ENCODE results near the gene TTC17.
"Not testable (repeated sequence)": the region's sequence is repeated elsewhere in the genome, so short reads cannot be mapped to it uniquely, and the experiment has no call there.

Gene TTC17

DNA sequence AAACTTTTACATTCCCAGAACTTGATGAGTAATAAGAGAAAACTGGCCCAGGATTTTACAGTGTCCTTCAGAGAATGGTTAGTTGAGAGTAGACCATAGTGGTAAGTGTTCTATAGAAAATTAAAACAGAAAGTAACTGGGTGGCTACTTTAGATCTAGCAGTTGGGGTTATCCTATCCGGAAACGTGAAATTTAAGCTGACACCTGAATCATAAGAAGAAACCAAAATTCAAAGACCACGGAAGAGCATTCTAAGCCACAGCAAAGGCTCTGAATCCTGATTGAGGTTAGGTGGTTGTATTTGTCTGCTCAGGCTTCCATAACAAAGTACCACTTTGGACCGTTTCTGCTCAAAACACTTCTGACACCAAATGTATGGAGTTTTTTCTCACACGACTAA is 34.0 kb downstream of the TTC17 start:
- no peak for DNase-seq (ENCODE audit: low read depth)

DNA sequence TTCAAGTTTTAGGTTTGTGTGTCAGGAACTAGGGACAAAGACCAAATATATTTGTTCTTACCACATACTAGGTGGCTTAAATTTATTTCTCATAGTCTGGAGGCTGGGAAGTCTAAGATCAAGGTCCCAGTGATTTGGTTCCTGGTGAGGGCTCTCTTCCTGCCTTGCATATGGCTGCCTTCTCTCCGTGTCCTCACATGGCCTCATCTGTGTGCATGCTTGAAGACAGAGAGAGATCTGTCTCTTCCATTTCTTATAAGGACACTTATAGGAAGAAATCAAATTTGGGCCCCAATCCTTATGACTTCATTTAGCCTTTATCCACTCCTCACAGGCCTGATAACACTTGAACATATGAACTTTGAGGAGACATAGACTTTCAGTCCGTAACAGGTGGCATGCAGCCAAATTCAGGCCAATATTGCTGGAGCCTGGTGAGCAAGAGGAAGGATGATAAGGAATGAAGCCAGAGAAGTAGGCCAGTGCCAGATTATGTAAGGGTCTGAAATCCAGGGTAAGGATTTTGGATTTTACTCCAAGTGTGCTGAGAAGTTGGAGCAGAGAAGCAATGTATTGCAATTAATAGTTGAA is 35.1 kb downstream of the TTC17 start:
- no peak for DNase-seq (ENCODE audit: low read depth)

DNA sequence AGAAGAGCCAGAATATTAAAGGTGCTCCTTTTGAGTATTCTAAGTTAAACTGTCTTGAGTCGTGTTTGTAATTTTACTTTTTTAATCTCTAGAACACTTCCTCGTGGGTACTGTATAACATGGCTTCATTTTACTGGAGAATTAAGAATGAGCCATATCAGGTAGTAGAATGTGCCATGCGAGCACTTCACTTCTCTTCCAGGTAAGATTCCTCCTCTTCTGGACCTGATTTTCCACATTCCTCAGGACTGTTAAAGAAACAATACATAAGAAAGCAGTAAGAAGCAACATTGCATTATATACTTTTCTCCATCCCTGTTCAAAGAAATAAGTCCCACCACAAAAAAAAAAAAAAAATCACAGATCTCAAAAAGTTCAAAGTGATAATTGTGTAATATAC is 37.9 kb downstream of the TTC17 start:
- no peak for DNase-seq (ENCODE audit: low read depth)

DNA sequence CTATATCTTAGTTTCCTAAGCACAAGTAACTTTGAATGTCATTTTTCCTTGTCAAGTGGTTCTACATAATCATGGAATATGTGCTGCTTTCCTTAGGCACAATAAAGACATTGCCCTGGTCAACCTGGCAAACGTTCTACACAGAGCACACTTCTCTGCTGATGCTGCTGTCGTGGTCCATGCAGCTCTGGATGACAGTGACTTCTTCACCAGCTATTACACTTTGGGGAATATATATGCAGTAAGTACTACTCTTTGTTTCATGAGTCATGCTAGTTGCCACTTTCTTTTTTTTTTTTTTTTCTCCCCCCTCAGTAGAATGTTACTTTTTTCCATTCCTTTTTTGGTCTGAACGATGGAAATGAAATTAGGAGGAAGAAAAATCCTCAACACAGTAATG is 38.5 kb downstream of the TTC17 start:
- DNase-seq (ENCODE audit: low read depth) = no peak

DNA sequence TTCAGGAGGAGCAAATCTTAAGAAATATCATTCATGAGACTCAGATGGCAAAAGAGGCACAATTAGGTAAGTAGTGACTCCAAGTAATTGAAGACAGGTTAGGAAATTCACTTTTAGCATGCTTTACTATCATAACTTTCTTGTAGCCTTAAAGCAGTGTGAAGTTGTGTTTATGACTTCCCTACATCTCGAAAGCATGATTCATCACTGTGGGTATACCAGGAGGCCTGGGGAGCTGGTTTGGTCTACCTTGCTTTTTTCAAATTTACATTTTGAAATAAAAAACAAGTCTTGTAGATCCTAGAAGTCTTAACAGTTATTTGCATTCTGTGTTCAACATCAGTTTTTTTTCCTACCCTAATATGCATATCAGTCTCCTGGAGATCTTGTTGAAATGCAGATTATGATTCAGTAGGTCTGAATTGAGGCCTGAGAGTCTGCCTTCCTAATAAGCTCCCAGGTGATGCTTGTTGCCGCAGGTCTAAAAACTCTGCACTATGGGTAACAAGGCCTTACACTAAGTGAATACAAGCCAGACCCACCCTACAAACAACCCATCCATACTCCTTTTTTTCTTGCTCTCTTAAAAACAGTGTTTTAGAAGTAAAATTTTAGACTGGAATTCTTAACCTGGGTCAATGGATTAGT is 41.4 kb downstream of the TTC17 start:
- no peak for DNase-seq (ENCODE audit: low read depth)

DNA sequence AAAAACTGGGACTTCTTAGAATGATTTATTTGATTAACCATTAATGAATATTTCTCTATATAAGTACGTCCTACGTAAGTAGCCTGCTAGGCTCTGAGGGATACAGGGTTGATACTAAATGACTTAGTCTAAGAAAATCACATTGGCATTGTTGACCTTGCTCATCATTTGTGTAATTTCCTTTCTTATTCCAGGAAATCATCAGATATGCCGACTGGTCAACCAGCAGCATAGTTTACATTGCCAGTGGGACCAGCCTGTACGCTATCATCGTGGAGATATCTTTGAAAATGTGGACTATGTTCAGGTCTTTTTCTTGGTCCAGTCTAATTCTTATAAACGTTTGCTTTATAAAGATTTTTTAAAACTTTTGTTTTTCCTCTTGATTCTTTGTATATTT is 42.5 kb downstream of the TTC17 start:
- no peak for DNase-seq (ENCODE audit: low read depth)

DNA sequence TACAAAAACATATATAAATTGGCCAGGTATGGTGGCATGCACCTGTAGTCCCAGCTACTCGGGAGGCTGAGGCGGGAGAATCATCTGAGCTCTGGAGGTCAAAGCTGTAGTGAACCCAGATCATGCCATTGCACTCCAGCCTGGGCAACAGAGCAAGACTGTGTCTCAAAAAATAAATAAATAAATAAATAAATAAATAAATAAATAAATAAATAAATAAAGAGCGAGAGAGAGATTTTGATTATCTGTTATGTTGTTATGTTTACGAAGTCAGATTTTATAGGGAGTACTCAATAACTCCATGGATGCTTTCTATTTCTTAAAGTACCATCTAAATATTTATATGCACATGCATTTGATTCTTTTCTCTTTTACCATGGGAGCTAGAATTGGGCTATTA is 43.1 kb downstream of the TTC17 start:
- not testable (repeated sequence) for DNase-seq (ENCODE audit: low read depth)

DNA sequence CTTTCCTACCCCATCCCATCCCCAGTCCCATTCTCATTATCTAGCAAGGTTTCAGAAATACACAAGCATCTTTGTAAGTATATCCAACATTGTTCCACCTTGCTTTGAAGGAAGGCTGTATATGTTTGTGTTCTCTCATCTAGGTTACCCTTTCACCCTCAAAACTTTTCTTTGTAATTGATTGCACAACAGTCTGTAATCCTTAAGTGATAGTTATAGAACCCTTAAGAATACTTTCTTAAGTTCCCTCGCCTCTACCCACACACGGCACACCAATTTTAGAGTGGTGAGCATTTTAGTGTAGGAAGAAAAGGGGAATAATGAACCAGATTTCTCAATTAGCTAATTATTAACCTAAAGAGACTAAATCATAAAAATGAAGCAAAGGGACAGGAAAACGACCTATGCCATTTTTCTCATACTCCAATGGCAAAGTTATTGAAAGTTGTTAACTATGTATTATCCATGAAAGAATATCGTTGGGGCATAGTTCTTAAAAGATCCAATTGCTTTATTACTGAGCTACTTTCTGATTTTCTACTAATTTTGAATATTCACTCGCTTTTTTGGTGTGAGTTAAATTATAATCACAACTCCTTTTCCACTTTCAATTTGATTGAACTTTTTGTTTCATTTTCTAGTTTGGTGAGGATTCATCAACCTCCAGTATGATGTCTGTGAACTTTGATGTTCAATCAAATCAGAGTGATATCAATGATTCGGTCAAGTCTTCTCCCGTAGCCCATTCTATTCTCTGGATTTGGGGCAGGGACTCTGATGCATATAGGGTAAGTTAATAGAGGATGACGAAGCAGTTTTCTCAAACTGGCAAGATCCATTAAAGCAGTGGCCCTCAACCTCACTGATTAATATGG is 44.9 kb downstream of the TTC17 start:
- no peak for DNase-seq (ENCODE audit: low read depth)

DNA sequence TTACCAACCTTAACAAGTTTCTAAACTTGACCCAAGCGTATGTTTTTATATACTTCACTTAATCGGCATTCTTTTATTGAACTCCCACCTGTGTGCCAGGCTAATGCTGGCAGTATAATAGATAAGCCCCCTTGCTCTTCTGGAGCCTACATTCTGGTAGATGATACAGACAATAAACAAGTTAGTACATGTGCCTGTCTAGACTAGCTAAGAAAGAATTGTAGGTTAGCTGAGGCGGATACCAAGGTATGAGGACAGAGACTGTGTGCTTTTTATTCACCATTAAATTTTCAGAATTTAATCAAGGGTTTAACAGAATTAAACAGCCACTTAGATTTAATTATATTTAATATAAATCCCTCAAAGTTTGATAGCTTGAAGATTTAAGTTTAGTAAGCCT is 45.7 kb downstream of the TTC17 start:
- no peak for DNase-seq (ENCODE audit: low read depth)

DNA sequence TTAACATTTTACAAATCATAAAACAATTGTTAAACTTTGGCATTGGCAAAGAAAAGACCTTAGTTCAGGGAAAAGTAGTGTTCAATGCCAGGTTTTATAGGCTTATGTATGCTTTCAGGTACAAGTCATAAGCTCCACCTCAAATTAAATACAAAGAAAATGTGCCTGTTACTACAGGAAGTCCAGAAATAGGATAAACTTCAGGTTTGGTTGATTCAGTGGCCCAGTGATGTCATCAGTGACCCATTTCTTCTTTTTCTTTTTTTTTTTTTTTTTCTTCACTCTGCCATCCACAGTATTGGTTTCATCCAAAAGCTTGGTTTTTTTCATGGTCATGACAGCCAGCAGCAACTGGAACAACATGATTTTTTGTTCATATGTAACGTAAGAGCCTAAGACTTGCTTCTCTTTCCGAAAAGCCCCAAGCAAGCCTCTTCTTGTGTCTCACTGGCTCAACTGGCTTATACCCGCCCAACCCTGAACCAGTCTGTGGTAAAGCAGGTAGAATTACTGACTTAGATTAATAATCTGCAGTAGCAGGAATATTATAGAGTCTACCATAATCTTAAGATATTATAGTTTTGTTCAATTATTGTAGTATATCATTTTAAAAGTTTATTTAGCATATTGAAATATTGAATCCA is 46.2 kb downstream of the TTC17 start:
- no peak for DNase-seq (ENCODE audit: low read depth)

DNA sequence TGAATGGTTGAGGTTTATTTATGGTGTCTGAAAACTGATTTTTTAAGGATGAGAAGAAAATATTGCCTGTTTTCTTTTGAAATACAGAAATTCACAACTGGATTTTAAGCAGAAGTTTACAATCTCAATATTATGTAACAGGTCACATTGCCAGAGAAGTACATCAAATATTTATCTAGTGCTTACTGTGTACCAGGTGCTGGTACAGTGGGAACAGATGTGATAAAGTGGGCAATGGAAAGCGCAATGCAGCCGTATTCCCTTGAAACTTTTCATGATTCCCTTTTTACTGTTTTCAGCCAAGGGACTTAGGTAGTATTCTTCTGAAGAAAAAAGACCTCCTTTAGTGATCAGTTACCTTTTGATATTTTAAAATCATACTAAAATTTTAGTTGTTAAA is 49.6 kb downstream of the TTC17 start:
- DNase-seq (ENCODE audit: low read depth) = no peak

DNA sequence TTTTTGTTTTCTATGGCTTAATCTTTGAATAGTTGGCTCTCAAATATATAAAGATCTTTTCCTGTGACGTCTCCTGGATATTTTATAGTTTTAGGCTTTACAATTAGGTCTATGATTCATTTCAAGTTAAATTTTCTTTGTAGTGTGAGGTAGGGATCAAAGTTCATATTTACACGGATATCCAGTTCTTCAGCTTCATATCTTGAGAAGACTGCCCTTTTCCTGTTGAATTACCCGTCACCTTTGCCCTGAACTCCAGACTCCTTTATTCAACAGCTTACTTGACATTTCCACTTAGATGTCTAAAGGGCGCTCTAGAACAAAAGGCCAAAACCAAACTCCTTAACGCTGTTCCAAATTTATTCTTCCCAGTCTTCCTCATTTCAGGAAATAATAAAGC is 51.7 kb downstream of the TTC17 start:
- DNase-seq (ENCODE audit: low read depth) = no peak

DNA sequence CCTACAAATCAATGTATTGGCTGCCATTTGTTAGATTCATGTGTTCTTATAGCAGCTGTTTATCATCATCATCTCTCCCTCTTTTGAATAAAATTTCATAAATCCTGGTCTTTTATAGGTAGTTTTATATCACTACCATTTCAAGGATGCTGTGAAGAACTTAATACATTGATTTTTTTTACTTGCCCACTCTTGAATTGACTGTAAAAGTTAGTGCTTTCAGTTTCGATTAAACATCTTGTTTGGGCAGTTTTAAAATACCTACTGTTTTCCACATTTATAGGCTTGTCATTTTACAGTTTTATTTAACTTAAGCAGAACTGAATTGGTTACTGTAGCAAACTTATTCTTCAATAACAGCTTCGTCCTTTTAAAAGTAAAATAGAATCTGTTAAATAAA is 59.5 kb downstream of the TTC17 start:
- DNase-seq (ENCODE audit: low read depth) = no peak

DNA sequence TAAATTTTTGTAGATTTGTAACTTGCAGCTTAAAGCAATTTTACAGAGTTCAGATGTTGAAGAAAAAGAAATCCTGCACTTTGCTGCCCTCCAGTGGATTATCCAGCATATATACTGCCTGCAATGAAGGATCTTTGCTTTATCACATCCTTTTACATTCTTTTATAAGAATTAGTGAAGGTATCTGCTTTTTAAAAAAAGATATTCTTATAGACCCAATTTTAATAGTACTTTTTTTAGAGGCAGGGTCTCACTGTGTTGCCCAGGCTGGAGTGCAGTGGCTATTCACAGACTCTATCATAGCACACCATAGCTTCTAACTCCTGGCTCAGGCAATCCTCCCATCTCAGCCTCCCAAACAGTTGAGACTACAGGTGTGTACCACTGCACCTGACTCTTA is 60.7 kb downstream of the TTC17 start:
- DNase-seq (ENCODE audit: low read depth) = peak; percentile 8

DNA sequence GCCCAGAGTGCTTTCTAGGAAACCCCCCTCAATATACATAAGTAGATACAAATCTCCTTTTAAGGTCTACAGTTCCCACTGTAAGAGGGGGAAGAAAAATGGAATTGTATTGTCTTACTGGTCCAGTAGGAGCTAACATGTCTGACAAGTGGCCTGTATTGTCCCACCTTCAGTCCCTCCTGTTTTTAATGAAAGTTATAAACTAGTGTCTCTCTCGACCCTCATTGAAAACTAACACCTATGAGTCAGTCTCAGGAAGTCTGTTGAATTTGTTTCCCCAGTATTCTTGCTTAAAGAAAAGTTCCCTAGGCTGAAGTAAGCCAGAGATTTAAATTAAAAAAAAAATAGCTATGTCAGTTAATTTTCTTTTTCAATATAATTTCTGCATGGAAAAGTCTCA is 69.3 kb downstream of the TTC17 start:
- DNase-seq (ENCODE audit: low read depth) = no peak

DNA sequence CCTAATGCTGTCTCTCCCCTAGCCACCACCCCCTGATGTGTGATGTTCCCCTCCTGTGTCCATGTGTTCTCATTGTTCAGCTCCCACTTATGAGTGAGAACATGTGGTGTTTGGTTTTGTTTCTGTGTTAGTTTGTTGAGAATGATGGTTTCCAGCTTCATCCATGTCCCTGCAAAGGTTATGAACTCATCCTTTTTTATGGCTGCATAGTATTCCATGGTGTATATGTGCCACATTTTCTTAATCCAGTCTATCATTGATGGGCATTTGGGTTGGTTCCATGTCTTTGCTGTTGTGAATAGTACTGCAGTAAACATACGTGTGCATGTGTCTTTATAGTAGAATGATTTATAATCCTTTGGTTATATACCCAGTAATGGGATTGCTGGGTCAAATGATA is 72.2 kb downstream of the TTC17 start:
- not testable (repeated sequence) for DNase-seq (ENCODE audit: low read depth)

DNA sequence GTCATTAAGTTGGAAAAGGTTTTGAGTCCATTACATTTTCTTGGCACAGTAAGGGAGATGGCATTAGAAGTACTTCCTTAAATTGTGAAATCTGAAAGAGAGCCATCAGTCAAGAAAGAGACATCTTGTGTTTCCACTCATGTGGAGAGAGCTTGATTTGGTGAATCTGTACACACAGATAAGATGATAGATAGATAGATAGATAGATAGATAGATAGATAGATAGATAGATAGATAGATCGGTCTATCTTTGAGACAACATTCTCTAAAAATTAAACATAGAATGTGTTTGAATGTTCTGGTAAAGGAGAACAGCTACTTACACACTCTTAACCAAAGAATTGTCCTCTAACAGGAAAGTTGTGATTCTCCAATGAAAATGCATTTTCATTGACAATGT is 76.2 kb downstream of the TTC17 start:
- no peak for DNase-seq (ENCODE audit: low read depth)

DNA sequence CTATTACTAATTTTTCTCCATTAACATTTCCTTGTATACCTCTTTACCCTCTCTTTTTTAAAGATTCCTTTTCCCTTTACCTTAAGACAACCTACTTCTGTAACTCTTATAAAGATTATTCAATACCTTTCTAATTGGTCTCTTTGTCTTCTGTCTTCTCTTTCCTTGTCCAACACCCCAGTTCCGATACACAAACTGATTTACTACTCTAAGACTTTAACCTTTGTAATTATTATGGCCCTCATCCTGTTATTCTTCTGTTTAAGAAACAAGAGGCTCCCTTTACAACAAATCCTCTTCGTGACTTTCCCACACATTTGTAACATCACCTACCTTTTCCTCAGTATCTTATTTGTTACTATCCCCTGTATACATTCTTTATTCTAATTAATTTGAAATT is 81.8 kb downstream of the TTC17 start:
- no peak for DNase-seq (ENCODE audit: low read depth)

DNA sequence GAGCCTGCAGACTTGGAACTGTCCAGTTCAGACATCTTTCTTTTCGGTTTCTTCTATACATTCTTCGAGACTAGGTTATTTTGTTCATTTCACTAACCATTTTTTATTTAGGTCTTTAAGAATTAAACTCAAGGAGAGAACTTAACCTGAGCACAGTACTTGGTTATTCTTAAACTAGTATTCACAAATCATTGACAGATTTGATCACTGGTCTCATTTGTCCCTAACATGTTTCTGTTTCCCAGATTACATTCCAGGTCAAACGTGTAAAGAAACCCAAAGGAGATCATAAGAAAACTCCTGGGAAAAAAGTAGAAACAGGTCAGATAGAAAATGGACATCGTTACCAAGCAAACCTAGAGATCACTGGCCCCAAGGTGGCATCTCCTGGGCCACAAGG is 85.1 kb downstream of the TTC17 start:
- no peak for DNase-seq (ENCODE audit: low read depth)

DNA sequence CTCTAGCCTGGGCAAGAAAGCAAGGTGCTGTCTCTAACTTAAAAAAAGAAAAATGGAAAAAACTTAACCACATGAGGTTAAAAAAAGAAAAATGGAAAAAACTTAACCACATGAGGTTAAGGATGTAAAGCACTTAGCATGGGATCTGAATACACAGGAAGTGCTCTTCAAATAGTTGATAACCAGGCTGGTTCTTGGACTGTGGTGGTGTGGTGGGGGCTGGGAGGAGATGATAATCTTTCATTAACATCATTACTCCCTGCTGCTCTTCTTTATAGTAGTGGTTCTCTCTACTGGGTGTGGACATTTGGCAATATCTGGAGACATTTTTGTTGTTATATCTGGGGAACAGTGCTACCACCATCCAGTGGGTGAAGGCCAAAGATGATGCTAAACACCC is 88.4 kb downstream of the TTC17 start:
- DNase-seq (ENCODE audit: low read depth) = no peak

DNA sequence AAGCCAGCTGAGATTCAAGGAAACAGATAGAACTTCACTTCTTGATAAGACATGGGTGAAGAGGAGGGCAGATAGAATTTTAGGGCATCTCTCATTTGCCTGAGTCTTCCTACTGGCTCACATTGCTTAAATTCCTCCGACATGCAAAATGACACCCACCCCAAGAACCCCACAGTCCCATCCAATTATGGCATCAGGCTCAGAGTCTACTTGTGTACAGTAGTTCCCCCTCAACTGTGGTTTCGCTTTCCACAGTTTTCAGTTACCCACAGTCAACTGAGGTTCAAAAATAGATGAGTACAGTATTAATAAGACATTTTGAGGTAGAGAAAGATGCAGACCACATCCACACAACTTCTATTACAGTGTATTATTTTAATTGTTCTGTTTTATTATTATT is 99.8 kb downstream of the TTC17 start:
- no peak for DNase-seq (ENCODE audit: low read depth)

DNA sequence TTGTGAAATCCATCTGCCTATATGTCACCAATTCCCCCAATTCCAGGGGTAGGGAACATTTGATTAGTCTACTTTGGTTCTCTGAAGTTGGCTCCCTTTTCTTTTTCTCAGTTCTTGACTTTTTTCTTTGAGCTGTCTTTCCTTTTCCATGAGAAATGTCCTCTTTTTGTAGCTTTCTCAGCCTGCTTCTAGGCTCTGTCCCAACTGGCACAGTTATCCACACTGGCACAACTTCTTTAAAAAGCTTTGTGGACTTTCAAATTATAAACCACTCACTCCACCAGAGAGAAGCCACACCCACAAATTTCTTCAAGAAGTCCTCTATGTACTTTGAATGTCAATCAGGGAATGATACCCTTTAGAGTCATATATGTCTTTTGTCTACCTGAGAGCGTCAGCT is 100.5 kb downstream of the TTC17 start:
- no peak for DNase-seq (ENCODE audit: low read depth)

DNA sequence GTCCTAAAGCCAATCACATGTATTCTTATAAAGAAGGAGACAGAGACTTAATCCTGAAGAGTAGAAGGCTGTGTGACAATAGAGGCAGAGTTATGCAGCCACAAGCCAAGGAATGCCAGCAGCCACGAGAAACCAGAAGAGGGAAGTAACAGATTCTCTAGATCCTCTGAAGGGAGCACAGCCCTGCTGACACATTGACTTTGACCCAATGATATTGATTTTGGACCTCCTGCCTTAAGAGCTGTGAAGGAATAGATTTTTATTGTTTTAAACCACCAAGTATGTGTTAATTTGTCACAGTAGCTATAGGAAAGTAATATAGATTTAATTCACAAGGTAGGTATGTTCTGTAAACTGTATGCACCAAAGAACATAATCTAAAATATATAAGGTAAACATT is 103.6 kb downstream of the TTC17 start:
- no peak for DNase-seq (ENCODE audit: low read depth)

All from non-pigmented ciliary epithelial cell (primary cell).